HUES48 (cell line): ENCODE measurements around the gene ARAP3.

Source experiments
- H3K27ac ChIP-seq: one replicate; pipeline ENCODE4 v1.7.0; 2013; ENCODE audit warnings: low read depth, low read length, inconsistent platforms
- H3K27me3 ChIP-seq: 2 replicates; pipeline ENCODE4 v1.6.1; 2013; ENCODE audit warnings: mild to moderate bottlenecking, low read length; ENCODE audit not compliant: control insufficient read depth, insufficient read depth
- H3K36me3 ChIP-seq: 2 replicates; pipeline ENCODE4 v1.6.1; 2013; ENCODE audit warnings: low read length; ENCODE audit not compliant: control insufficient read depth, insufficient read depth
- H3K4me1 ChIP-seq: 2 replicates; pipeline ENCODE4 v1.6.1; 2013; ENCODE audit warnings: mild to moderate bottlenecking, low read length; ENCODE audit not compliant: control insufficient read depth, insufficient read depth
- H3K4me3 ChIP-seq: 2 replicates; pipeline ENCODE4 v1.5.1; 2013; ENCODE audit warnings: mild to moderate bottlenecking, low read depth, low read length
- H3K9ac ChIP-seq: 2 replicates; pipeline ENCODE4 v1.6.1; 2013; ENCODE audit warnings: mild to moderate bottlenecking, low read depth, low read length, moderate library complexity
- H3K9me3 ChIP-seq: 2 replicates; pipeline ENCODE4 v1.6.1; 2013; ENCODE audit warnings: low read length; ENCODE audit not compliant: control insufficient read depth, insufficient read depth

The ARAP3 gene

GRCh38 chr5:141640698-141641097 is 41.3 kb downstream of the ARAP3 start:
- H3K9ac ChIP-seq: no peak overlapping the region
- H3K27me3 ChIP-seq: no peaks in the 10 kb centered on the region
- no peaks in the 10 kb centered on the region for H3K9me3 ChIP-seq
- peaks cover 11% of the 10 kb centered on the region for H3K4me1 ChIP-seq
- no peak overlapping the region for H3K4me3 ChIP-seq
- peaks cover 45% of the 10 kb centered on the region for H3K36me3 ChIP-seq
- H3K27ac ChIP-seq: no peak overlapping the region

- peaks cover 39% of the 10 kb centered on the region for H3K36me3 ChIP-seq
Measured at GRCh38 chr5:141640051-141640415, 42.0 kb downstream of the ARAP3 start.

GRCh38 chr5:141639357-141640050 is 42.5 kb downstream of the ARAP3 start:
- H3K4me3 ChIP-seq: no peak overlapping the region
- H3K36me3 ChIP-seq: peaks cover 39% of the 10 kb centered on the region
- no peak overlapping the region for H3K9ac ChIP-seq
- H3K4me1 ChIP-seq: peaks cover 12% of the 10 kb centered on the region
- H3K27ac ChIP-seq: no peak overlapping the region
- no peaks in the 10 kb centered on the region for H3K9me3 ChIP-seq
- H3K27me3 ChIP-seq: no peaks in the 10 kb centered on the region

More at GRCh38 chr5:141640051-141640415, 42.0 kb downstream of the ARAP3 start:
- no peak overlapping the region for H3K4me3 ChIP-seq
- no peaks in the 10 kb centered on the region for H3K27me3 ChIP-seq
- H3K27ac ChIP-seq: no peak overlapping the region
- H3K4me1 ChIP-seq: peaks cover 12% of the 10 kb centered on the region
- H3K9me3 ChIP-seq: no peaks in the 10 kb centered on the region
- H3K9ac ChIP-seq: no peak overlapping the region

GRCh38 chr5:141638771-141639170 is 43.3 kb downstream of the ARAP3 start:
- Histone ChIP-seq H3K9me3 (no peaks in the 10 kb centered on the region), H3K27me3 (no peaks in the 10 kb centered on the region), H3K27ac (no peak overlapping the region), H3K36me3 (peaks cover 38% of the 10 kb centered on the region), H3K4me3 (no peak overlapping the region), H3K9ac (no peak overlapping the region), H3K4me1 (peaks cover 12% of the 10 kb centered on the region)

- H3K4me3 ChIP-seq: peak overlapping the region; percentile 92
- peaks cover 12% of the 10 kb centered on the region for H3K4me1 ChIP-seq
- no peak overlapping the region for H3K9ac ChIP-seq
- no peak overlapping the region for H3K27ac ChIP-seq
- peaks cover 36% of the 10 kb centered on the region for H3K36me3 ChIP-seq
- H3K9me3 ChIP-seq: no peaks in the 10 kb centered on the region
- H3K27me3 ChIP-seq: no peaks in the 10 kb centered on the region
Measured at GRCh38 chr5:141637767-141638419, 44.1 kb downstream of the ARAP3 start.

- H3K36me3 ChIP-seq: peaks cover 38% of the 10 kb centered on the region
- H3K4me3 ChIP-seq: peak overlapping the region; percentile 92
- peaks cover 12% of the 10 kb centered on the region for H3K4me1 ChIP-seq
- peak overlapping the region; percentile 48 for H3K27ac ChIP-seq
- no peaks in the 10 kb centered on the region for H3K9me3 ChIP-seq
- H3K9ac ChIP-seq: peak overlapping the region; percentile 26; the same call in 1 of the 2 replicates
- no peaks in the 10 kb centered on the region for H3K27me3 ChIP-seq
Measured at GRCh38 chr5:141637123-141637766, 44.8 kb downstream of the ARAP3 start.

- H3K4me1 ChIP-seq: peaks cover 12% of the 10 kb centered on the region
- H3K9me3 ChIP-seq: no peaks in the 10 kb centered on the region
- peaks cover 37% of the 10 kb centered on the region for H3K36me3 ChIP-seq
- H3K9ac ChIP-seq: peak within 1 kb of the TSS; percentile 77
- H3K27me3 ChIP-seq: no peaks in the 10 kb centered on the region
- peak within 1 kb of the TSS; percentile 85 for H3K27ac ChIP-seq
- H3K4me3 ChIP-seq: peak within 1 kb of the TSS; percentile 92
Measured at GRCh38 chr5:141636413-141637122, 45.5 kb downstream of the ARAP3 start, which contains the start of the genes HDAC3 and RELL2. TSS of gene HDAC3 (minus strand) at chr5:141636849. CDS start at chr5:141636790, 59 bp downstream. TSS of gene RELL2 (plus strand) at chr5:141636997. CDS start at chr5:141638226, 1,229 bp downstream.

GRCh38 chr5:141636106-141636412 is 46.0 kb downstream of the ARAP3 start:
- Histone ChIP-seq H3K4me3 (peak overlapping the region; percentile 92), H3K36me3 (peaks cover 32% of the 10 kb centered on the region), H3K9me3 (no peaks in the 10 kb centered on the region), H3K27ac (no peak overlapping the region), H3K27me3 (no peaks in the 10 kb centered on the region), H3K4me1 (peaks cover 12% of the 10 kb centered on the region), H3K9ac (peak overlapping the region; percentile 39; the same call in 1 of the 2 replicates)

GRCh38 chr5:141635646-141636045 is 46.4 kb downstream of the ARAP3 start:
- Histone ChIP-seq H3K9me3 (no peaks in the 10 kb centered on the region), H3K27ac (no peak overlapping the region), H3K4me3 (peak overlapping the region; percentile 92), H3K4me1 (peaks cover 12% of the 10 kb centered on the region), H3K36me3 (peaks cover 34% of the 10 kb centered on the region), H3K9ac (no peak overlapping the region), H3K27me3 (no peaks in the 10 kb centered on the region)

- H3K9me3 ChIP-seq: no peaks in the 10 kb centered on the region
- H3K4me1 ChIP-seq: peaks cover 12% of the 10 kb centered on the region
- no peak overlapping the region for H3K9ac ChIP-seq
- H3K36me3 ChIP-seq: peaks cover 38% of the 10 kb centered on the region
- H3K27me3 ChIP-seq: no peaks in the 10 kb centered on the region
- no peak overlapping the region for H3K4me3 ChIP-seq
- H3K27ac ChIP-seq: no peak overlapping the region
Measured at GRCh38 chr5:141634720-141635119, 47.3 kb downstream of the ARAP3 start.
